Astrocyte of the hippocampus (primary cell): ENCODE results near the gene PDLIM7.
A peak's percentile ranks its signal among the peaks of the same experiment; 100 is the strongest.

Experiments
- DNase-seq: peaks from one replicate; pipeline ENCODE4 v3.0.0; 2011; ENCODE audit warnings: low read depth, low spot score

PDLIM7 gene

GRCh38 chr5:177458912-177459350 is 38.5 kb downstream of the PDLIM7 start:
- peak; percentile 55 for DNase-seq

GRCh38 chr5:177457852-177458681 is 39.3 kb downstream of the PDLIM7 start:
- DNase-seq: no peak

- DNase-seq: peak; percentile 98
Measured at GRCh38 chr5:177456976-177457851, 40.2 kb downstream of the PDLIM7 start.

GRCh38 chr5:177456591-177456964 is 40.8 kb downstream of the PDLIM7 start:
- DNase-seq: no peak

- DNase-seq: peak; percentile 96
Measured at GRCh38 chr5:177455661-177456590, 41.5 kb downstream of the PDLIM7 start.

- DNase-seq: peak; percentile 90
Measured at GRCh38 chr5:177455036-177455660, 42.3 kb downstream of the PDLIM7 start.

- DNase-seq: peak; percentile 98
Measured at GRCh38 chr5:177454397-177455035, 42.9 kb downstream of the PDLIM7 start.

- peak; percentile 66 for DNase-seq
Measured at GRCh38 chr5:177453852-177454396, 43.5 kb downstream of the PDLIM7 start.

- peak; percentile 63 for DNase-seq
Measured at GRCh38 chr5:177452688-177453638, 44.4 kb downstream of the PDLIM7 start.

- DNase-seq: no peak
Measured at GRCh38 chr5:177450667-177451424, 46.6 kb downstream of the PDLIM7 start.

- DNase-seq: no peak
Measured at GRCh38 chr5:177449140-177450061, 48.0 kb downstream of the PDLIM7 start.

- no peak for DNase-seq
Measured at GRCh38 chr5:177448244-177448950, 49.0 kb downstream of the PDLIM7 start.

- DNase-seq: peak; percentile 94
Measured at GRCh38 chr5:177447611-177448243, 49.7 kb downstream of the PDLIM7 start.

GRCh38 chr5:177447066-177447610 is 50.3 kb downstream of the PDLIM7 start:
- peak; percentile 76 for DNase-seq

- DNase-seq: peak; percentile 93
Measured at GRCh38 chr5:177446200-177447065, 51.0 kb downstream of the PDLIM7 start, which contains the start of gene PRR7. TSS of gene PRR7 (plus strand) at chr5:177446814. CDS start at chr5:177455068, 8,254 bp downstream.
